ENCODE results near the gene ZFP36L2.

Gene ZFP36L2

DNA sequence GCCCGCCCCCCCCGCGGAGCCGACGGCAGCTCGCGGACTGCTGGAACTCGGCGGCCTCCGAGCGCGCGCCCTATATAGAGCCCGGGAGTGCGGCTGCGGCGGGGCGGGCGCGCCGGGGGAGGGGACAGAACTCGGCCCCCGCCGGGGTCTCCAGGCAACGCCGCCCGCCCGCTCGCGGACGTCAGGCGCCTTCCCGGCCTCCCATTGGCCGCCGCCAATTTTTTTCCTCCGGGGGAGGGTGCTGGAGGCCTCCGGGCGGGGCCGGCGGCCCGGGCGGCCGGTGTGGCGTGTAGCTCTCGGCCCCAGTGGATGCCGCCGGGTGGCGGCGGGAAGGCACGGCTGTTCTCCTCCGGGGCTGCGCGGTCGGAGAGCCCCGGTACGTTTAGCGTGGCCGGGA, at the start of gene ZFP36L2:
Gene ZFP36L2, minus strand, starts transcription at position 49 of the 397 bp plus-strand sequence. CDS start 291 bp downstream, outside the sequence.
- TF ChIP-seq, protein P1, sequence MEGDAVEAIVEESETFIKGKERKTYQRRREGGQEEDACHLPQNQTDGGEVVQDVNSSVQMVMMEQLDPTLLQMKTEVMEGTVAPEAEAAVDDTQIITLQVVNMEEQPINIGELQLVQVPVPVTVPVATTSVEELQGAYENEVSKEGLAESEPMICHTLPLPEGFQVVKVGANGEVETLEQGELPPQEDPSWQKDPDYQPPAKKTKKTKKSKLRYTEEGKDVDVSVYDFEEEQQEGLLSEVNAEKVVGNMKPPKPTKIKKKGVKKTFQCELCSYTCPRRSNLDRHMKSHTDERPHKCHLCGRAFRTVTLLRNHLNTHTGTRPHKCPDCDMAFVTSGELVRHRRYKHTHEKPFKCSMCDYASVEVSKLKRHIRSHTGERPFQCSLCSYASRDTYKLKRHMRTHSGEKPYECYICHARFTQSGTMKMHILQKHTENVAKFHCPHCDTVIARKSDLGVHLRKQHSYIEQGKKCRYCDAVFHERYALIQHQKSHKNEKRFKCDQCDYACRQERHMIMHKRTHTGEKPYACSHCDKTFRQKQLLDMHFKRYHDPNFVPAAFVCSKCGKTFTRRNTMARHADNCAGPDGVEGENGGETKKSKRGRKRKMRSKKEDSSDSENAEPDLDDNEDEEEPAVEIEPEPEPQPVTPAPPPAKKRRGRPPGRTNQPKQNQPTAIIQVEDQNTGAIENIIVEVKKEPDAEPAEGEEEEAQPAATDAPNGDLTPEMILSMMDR (IDR thresholded peaks at IDR 0.05; ENCODE audit: low read depth, low read length, missing control alignments): no peak
- Histone ChIP-seq H3K27ac (peak within 1 kb of the TSS; percentile 82), H3K4me3 (ENCODE audit: low read depth, low read length) (peak within 1 kb of the TSS; percentile 82), H3K36me3 (replicated peaks) (peaks cover 20% of the 10 kb centered on the region), H3K27me3 (replicated peaks) (no peaks in the 10 kb centered on the region)
- in situ Hi-C loops (cut with HindIII; ENCODE audit: low pct_ligation_motif_present, low sequenced_read_pairs): no loop called here
- DNase-seq: peak; percentile 89

DNA sequence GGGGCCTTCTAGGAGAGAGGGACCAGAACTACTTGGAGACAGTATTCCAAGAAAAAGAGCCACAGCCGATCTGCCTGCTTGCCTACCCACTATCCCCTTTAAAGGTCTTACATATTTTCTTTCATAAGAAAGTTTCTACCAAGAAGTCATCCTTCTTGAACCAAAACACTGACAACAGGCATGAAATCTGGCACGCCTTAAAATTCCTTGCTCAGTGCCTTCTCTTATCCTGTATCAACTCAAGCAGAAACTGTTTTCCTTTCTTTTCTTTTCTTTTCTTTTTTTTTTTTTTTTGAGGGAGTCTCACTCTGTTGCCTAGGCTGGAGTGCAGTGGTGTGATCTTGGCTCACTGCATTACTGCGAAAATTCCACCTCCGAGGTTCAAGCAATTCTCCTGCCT, 48.3 kb upstream of the ZFP36L2 start:
- no peaks in the 10 kb centered on the region for H3K36me3 ChIP-seq (replicated peaks)
- TF ChIP-seq, protein P1 (IDR thresholded peaks at IDR 0.05; ENCODE audit: low read depth, low read length, missing control alignments): no peak
- no peak overlapping the region for H3K27ac ChIP-seq
- in situ Hi-C loops (cut with HindIII; ENCODE audit: low pct_ligation_motif_present, low sequenced_read_pairs): no loop called here
- no peak overlapping the region for H3K4me3 ChIP-seq (ENCODE audit: low read depth, low read length)
- DNase-seq: no peak
- H3K27me3 ChIP-seq (replicated peaks): no peaks in the 10 kb centered on the region

GRCh38 chr2:43274055-43274454, 47.6 kb upstream of the ZFP36L2 start:
- TF ChIP-seq, protein P1 (IDR thresholded peaks at IDR 0.05; ENCODE audit: low read depth, low read length, missing control alignments): no peak
- Histone ChIP-seq H3K4me3 (ENCODE audit: low read depth, low read length) (no peak overlapping the region), H3K36me3 (replicated peaks) (no peaks in the 10 kb centered on the region), H3K27ac (no peak overlapping the region), H3K27me3 (replicated peaks) (no peaks in the 10 kb centered on the region)
- DNase-seq: no peak
- in situ Hi-C loops (cut with HindIII; ENCODE audit: low pct_ligation_motif_present, low sequenced_read_pairs): no loop called here

DNA sequence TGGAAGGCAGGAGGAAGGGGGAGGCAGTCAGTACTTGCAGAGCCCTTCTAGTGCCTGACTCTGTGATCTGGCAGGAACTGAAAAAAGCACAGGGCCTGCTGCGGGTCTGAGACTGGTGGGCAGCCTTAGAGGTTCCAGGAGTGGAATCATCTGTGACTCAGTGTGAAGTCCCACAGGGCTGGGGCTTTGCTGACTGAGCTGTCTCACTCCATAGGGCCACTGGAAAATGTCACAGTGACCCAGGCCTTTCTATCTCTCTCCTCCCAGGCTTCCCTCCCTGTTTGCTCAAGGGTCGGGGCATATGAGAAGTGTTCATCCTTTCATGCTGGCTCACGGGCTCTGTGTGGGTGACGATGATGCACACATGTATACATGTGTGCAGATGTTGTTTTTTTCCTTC, 47.1 kb upstream of the ZFP36L2 start:
- DNase-seq: peak; percentile 48
- no peaks in the 10 kb centered on the region for H3K27me3 ChIP-seq (replicated peaks)
- H3K36me3 ChIP-seq (replicated peaks): no peaks in the 10 kb centered on the region
- in situ Hi-C loops (cut with HindIII; ENCODE audit: low pct_ligation_motif_present, low sequenced_read_pairs): no loop called here
- TF ChIP-seq, protein P1 (IDR thresholded peaks at IDR 0.05; ENCODE audit: low read depth, low read length, missing control alignments): no peak
- H3K27ac ChIP-seq: no peak overlapping the region
- no peak overlapping the region for H3K4me3 ChIP-seq (ENCODE audit: low read depth, low read length)

- DNase-seq: no peak
- H3K4me3 ChIP-seq (ENCODE audit: low read depth, low read length): no peak overlapping the region
- in situ Hi-C loops (cut with HindIII; ENCODE audit: low pct_ligation_motif_present, low sequenced_read_pairs): no loop called here
Measured at GRCh38 chr2:43270930-43271615, 44.7 kb upstream of the ZFP36L2 start.

More at GRCh38 chr2:43270930-43271615, 44.7 kb upstream of the ZFP36L2 start:
- H3K27ac ChIP-seq: no peak overlapping the region
- H3K27me3 ChIP-seq (replicated peaks): no peaks in the 10 kb centered on the region
- TF ChIP-seq, protein P1 (IDR thresholded peaks at IDR 0.05; ENCODE audit: low read depth, low read length, missing control alignments): no peak
- H3K36me3 ChIP-seq (replicated peaks): no peaks in the 10 kb centered on the region
